ENCODE results near the gene FCRLA.

The FCRLA gene

GRCh38 chr1:161709373-161709772, 2.3 kb downstream of the FCRLA start:
- no peaks in the 10 kb centered on the region for H3K4me1 ChIP-seq (ENCODE audit: control insufficient read depth, low read depth, low read length)
- WGBS (ENCODE audit: extremely low coverage, insufficient coverage, low lambda C conversion rate): no CpG with 5 or more reads among the region's 4 CpGs
- H3K9ac ChIP-seq (ENCODE audit: low read length): no peak overlapping the region
- H3K4me2 ChIP-seq (ENCODE audit: low read length): no peak overlapping the region
- H3K79me1 ChIP-seq (ENCODE audit: low read length): no peaks in the 10 kb centered on the region
- no peak overlapping the region for H3K56ac ChIP-seq (ENCODE audit: low read length)
- no peak overlapping the region for H2BK15ac ChIP-seq (replicated peaks; ENCODE audit: low read depth)
- no peak overlapping the region for H4K8ac ChIP-seq (ENCODE audit: low read depth, low read length)
- DNase-seq: no peak
- no peaks in the 10 kb centered on the region for H3K27me3 ChIP-seq (ENCODE audit: insufficient read depth, low read length, poor library complexity)
- H2AK5ac ChIP-seq (ENCODE audit: low read length): no peak overlapping the region
- H3K23ac ChIP-seq (ENCODE audit: low read length): no peak overlapping the region
- H3K79me2 ChIP-seq (ENCODE audit: control insufficient read depth, insufficient read depth, low read length): no peaks in the 10 kb centered on the region
- no peak overlapping the region for H3K4me3 ChIP-seq (ENCODE audit: low read length)
- no peak overlapping the region for H2BK5ac ChIP-seq (ENCODE audit: low read length)
- no peak overlapping the region for H3K27ac ChIP-seq (ENCODE audit: low read depth, low read length)
- H3K36me3 ChIP-seq (ENCODE audit: control insufficient read depth, insufficient read depth, low read length): no peaks in the 10 kb centered on the region
- H3K18ac ChIP-seq (ENCODE audit: low read length): no peak overlapping the region
- H2BK120ac ChIP-seq (ENCODE audit: low read depth, low read length): no peak overlapping the region
- no peak overlapping the region for H4K5ac ChIP-seq (ENCODE audit: low read length)
- no peak overlapping the region for H3K4ac ChIP-seq (ENCODE audit: low read depth, low read length)

- Histone ChIP-seq H3K23ac (ENCODE audit: low read length) (no peak overlapping the region), H4K8ac (ENCODE audit: low read depth, low read length) (no peak overlapping the region), H3K4me3 (ENCODE audit: low read length) (no peak overlapping the region), H3K4ac (ENCODE audit: low read depth, low read length) (no peak overlapping the region), H3K79me1 (ENCODE audit: low read length) (no peaks in the 10 kb centered on the region), H3K36me3 (ENCODE audit: control insufficient read depth, insufficient read depth, low read length) (no peaks in the 10 kb centered on the region), H3K56ac (ENCODE audit: low read length) (no peak overlapping the region), H2AK5ac (ENCODE audit: low read length) (no peak overlapping the region), H2BK5ac (ENCODE audit: low read length) (no peak overlapping the region), H2BK15ac (replicated peaks; ENCODE audit: low read depth) (no peak overlapping the region), H3K27me3 (ENCODE audit: insufficient read depth, low read length, poor library complexity) (no peaks in the 10 kb centered on the region), H3K4me1 (ENCODE audit: control insufficient read depth, low read depth, low read length) (no peaks in the 10 kb centered on the region), H4K5ac (ENCODE audit: low read length) (no peak overlapping the region), H3K18ac (ENCODE audit: low read length) (no peak overlapping the region), H3K4me2 (ENCODE audit: low read length) (no peak overlapping the region), H3K79me2 (ENCODE audit: control insufficient read depth, insufficient read depth, low read length) (no peaks in the 10 kb centered on the region), H3K9ac (ENCODE audit: low read length) (no peak overlapping the region), H2BK120ac (ENCODE audit: low read depth, low read length) (no peak overlapping the region), H3K27ac (ENCODE audit: low read depth, low read length) (no peak overlapping the region)
- no CpG with 5 or more reads among the region's 4 CpGs for WGBS (ENCODE audit: extremely low coverage, insufficient coverage, low lambda C conversion rate)
- DNase-seq: no peak
Measured at GRCh38 chr1:161710560-161710959, 3.5 kb downstream of the FCRLA start.

DNA sequence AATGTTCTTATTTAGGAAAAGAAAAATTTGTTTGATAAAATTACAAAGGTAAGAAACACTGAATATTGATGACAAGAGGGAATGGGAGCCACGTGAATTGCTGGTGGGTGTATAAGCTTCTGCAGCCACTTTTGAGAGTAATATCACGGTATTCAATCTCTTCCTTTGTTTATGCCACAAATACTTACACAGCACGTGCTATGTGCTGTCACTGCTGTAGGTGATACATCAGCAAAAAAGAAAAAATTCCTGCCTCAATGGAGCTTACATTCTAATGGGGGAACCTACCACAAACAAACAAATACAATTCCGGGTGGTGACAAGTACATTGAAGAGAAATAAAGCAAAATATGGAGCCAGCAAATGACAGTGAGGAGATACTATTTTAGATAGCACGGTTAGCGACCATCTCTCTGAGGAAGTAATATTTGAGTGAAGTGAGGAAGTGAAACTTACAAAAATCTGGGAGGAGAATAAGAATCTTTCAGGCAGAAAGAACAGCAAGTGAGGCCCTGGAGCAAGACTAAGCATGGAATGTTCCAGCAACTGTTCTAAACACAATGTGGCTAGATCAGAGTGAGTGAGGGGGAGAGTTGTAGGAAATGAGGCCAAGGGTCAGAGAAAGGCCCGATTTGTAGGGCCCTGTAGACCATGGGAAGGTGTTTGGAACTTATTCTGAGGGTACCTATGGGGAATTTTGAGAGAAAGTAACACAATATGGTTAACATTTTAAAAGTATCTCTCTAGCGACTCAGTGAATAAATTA, 11.7 kb downstream of the FCRLA start:
- H2BK120ac ChIP-seq (ENCODE audit: low read depth, low read length): no peak overlapping the region
- H3K23ac ChIP-seq (ENCODE audit: low read length): no peak overlapping the region
- H3K36me3 ChIP-seq (ENCODE audit: control insufficient read depth, insufficient read depth, low read length): no peaks in the 10 kb centered on the region
- H2BK5ac ChIP-seq (ENCODE audit: low read length): no peak overlapping the region
- H3K4me1 ChIP-seq (ENCODE audit: control insufficient read depth, low read depth, low read length): no peaks in the 10 kb centered on the region
- H3K56ac ChIP-seq (ENCODE audit: low read length): no peak overlapping the region
- no peak overlapping the region for H4K5ac ChIP-seq (ENCODE audit: low read length)
- H3K27ac ChIP-seq (ENCODE audit: low read depth, low read length): no peak overlapping the region
- no peak overlapping the region for H4K8ac ChIP-seq (ENCODE audit: low read depth, low read length)
- no peaks in the 10 kb centered on the region for H3K79me1 ChIP-seq (ENCODE audit: low read length)
- H3K4ac ChIP-seq (ENCODE audit: low read depth, low read length): no peak overlapping the region
- no peak overlapping the region for H2AK5ac ChIP-seq (ENCODE audit: low read length)
- no peaks in the 10 kb centered on the region for H3K79me2 ChIP-seq (ENCODE audit: control insufficient read depth, insufficient read depth, low read length)
- H2BK15ac ChIP-seq (replicated peaks; ENCODE audit: low read depth): no peak overlapping the region
- H3K4me2 ChIP-seq (ENCODE audit: low read length): no peak overlapping the region
- H3K9ac ChIP-seq (ENCODE audit: low read length): no peak overlapping the region
- H3K18ac ChIP-seq (ENCODE audit: low read length): no peak overlapping the region
- DNase-seq: no peak
- H3K4me3 ChIP-seq (ENCODE audit: low read length): no peak overlapping the region
- no peaks in the 10 kb centered on the region for H3K27me3 ChIP-seq (ENCODE audit: insufficient read depth, low read length, poor library complexity)
- no CpG with 5 or more reads among the region's 8 CpGs for WGBS (ENCODE audit: extremely low coverage, insufficient coverage, low lambda C conversion rate)

DNA sequence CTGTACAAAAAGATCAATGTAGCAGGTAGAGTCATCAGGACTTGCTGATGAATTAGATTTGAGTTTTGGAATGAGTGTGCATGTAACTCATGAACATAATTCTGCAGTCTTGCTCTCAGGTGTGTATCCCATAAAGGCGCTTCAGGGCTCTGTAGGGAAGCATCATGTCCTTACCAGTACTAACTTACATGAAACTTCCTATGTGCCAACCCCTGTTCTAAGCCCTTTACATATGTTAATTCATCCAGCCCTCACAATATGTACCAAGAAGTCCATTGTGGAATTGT, 12.2 kb downstream of the FCRLA start:
- Histone ChIP-seq H3K18ac (ENCODE audit: low read length) (no peak overlapping the region), H3K4ac (ENCODE audit: low read depth, low read length) (no peak overlapping the region), H3K27ac (ENCODE audit: low read depth, low read length) (no peak overlapping the region), H2BK15ac (replicated peaks; ENCODE audit: low read depth) (no peak overlapping the region), H3K4me1 (ENCODE audit: control insufficient read depth, low read depth, low read length) (no peaks in the 10 kb centered on the region), H2AK5ac (ENCODE audit: low read length) (no peak overlapping the region), H4K5ac (ENCODE audit: low read length) (no peak overlapping the region), H3K79me2 (ENCODE audit: control insufficient read depth, insufficient read depth, low read length) (no peaks in the 10 kb centered on the region), H2BK5ac (ENCODE audit: low read length) (no peak overlapping the region), H3K4me3 (ENCODE audit: low read length) (no peak overlapping the region), H3K27me3 (ENCODE audit: insufficient read depth, low read length, poor library complexity) (no peaks in the 10 kb centered on the region), H3K36me3 (ENCODE audit: control insufficient read depth, insufficient read depth, low read length) (no peaks in the 10 kb centered on the region), H2BK120ac (ENCODE audit: low read depth, low read length) (no peak overlapping the region), H3K4me2 (ENCODE audit: low read length) (no peak overlapping the region), H3K79me1 (ENCODE audit: low read length) (no peaks in the 10 kb centered on the region), H4K8ac (ENCODE audit: low read depth, low read length) (no peak overlapping the region), H3K23ac (ENCODE audit: low read length) (no peak overlapping the region), H3K9ac (ENCODE audit: low read length) (no peak overlapping the region), H3K56ac (ENCODE audit: low read length) (no peak overlapping the region)
- WGBS (ENCODE audit: extremely low coverage, insufficient coverage, low lambda C conversion rate): no CpG with 5 or more reads among the region's 1 CpG
- DNase-seq: no peak

GRCh38 chr1:161720422-161720821, 13.4 kb downstream of the FCRLA start:
- no peak overlapping the region for H2BK15ac ChIP-seq (replicated peaks; ENCODE audit: low read depth)
- no peak overlapping the region for H2AK5ac ChIP-seq (ENCODE audit: low read length)
- H3K4me3 ChIP-seq (ENCODE audit: low read length): no peak overlapping the region
- H3K4ac ChIP-seq (ENCODE audit: low read depth, low read length): no peak overlapping the region
- H3K56ac ChIP-seq (ENCODE audit: low read length): no peak overlapping the region
- WGBS (ENCODE audit: extremely low coverage, insufficient coverage, low lambda C conversion rate): no CpG with 5 or more reads among the region's 1 CpG
- H2BK5ac ChIP-seq (ENCODE audit: low read length): no peak overlapping the region
- H3K36me3 ChIP-seq (ENCODE audit: control insufficient read depth, insufficient read depth, low read length): no peaks in the 10 kb centered on the region
- no peaks in the 10 kb centered on the region for H3K79me1 ChIP-seq (ENCODE audit: low read length)
- no peak overlapping the region for H3K23ac ChIP-seq (ENCODE audit: low read length)
- H3K9ac ChIP-seq (ENCODE audit: low read length): no peak overlapping the region
- H3K27me3 ChIP-seq (ENCODE audit: insufficient read depth, low read length, poor library complexity): peaks cover 2% of the 10 kb centered on the region
- no peak for DNase-seq
- H3K4me2 ChIP-seq (ENCODE audit: low read length): no peak overlapping the region
- no peak overlapping the region for H4K5ac ChIP-seq (ENCODE audit: low read length)
- H4K8ac ChIP-seq (ENCODE audit: low read depth, low read length): no peak overlapping the region
- H2BK120ac ChIP-seq (ENCODE audit: low read depth, low read length): no peak overlapping the region
- H3K79me2 ChIP-seq (ENCODE audit: control insufficient read depth, insufficient read depth, low read length): no peaks in the 10 kb centered on the region
- no peak overlapping the region for H3K27ac ChIP-seq (ENCODE audit: low read depth, low read length)
- no peaks in the 10 kb centered on the region for H3K4me1 ChIP-seq (ENCODE audit: control insufficient read depth, low read depth, low read length)
- H3K18ac ChIP-seq (ENCODE audit: low read length): no peak overlapping the region

Data from mesendoderm (in vitro differentiated cells).